Epithelial cell of prostate (primary cell): ENCODE results near the gene GPR151.

Experiments
- DNase-seq: peaks from one replicate; pipeline ENCODE4 v3.0.0-alpha.2; 2011; ENCODE audit warnings: low read depth, low spot score
- H3K27ac ChIP-seq: fragments of 450-650 bp; 2 replicates; pipeline ENCODE4 v1.5.1; 2017; ENCODE audit warnings: mild to moderate bottlenecking

The GPR151 gene

GRCh38 chr5:146521403-146522106, 5.6 kb upstream of the GPR151 start:
- DNase-seq = no peak
- no peak overlapping the region for H3K27ac ChIP-seq

GRCh38 chr5:146520731-146521130, 4.7 kb upstream of the GPR151 start:
- DNase-seq = no peak
- H3K27ac ChIP-seq = no peak overlapping the region

GRCh38 chr5:146519554-146519953, 3.6 kb upstream of the GPR151 start:
- H3K27ac ChIP-seq = no peak overlapping the region
- DNase-seq = no peak

- no peak for DNase-seq
- H3K27ac ChIP-seq = no peak overlapping the region
Observed at GRCh38 chr5:146515473-146516150, 378 bp downstream of the GPR151 start.

GRCh38 chr5:146514575-146514974, 1.4 kb downstream of the GPR151 start:
- H3K27ac ChIP-seq = no peak overlapping the region
- no peak for DNase-seq

GRCh38 chr5:146513462-146513861, 2.5 kb downstream of the GPR151 start:
- no peak for DNase-seq

GRCh38 chr5:146510559-146511125, 5.3 kb downstream of the GPR151 start:
- no peak for DNase-seq

More at GRCh38 chr5:146513462-146513861, 2.5 kb downstream of the GPR151 start:
- H3K27ac ChIP-seq = no peak overlapping the region

GRCh38 chr5:146507428-146507827, 8.6 kb downstream of the GPR151 start:
- DNase-seq = no peak
- no peak overlapping the region for H3K27ac ChIP-seq

More at GRCh38 chr5:146510559-146511125, 5.3 kb downstream of the GPR151 start:
- H3K27ac ChIP-seq = no peak overlapping the region

GRCh38 chr5:146499680-146500079, 16.3 kb downstream of the GPR151 start:
- no peak for DNase-seq
- no peak overlapping the region for H3K27ac ChIP-seq

GRCh38 chr5:146494656-146495055, 21.3 kb downstream of the GPR151 start:
- H3K27ac ChIP-seq = no peak overlapping the region
- no peak for DNase-seq

- H3K27ac ChIP-seq = no peak overlapping the region
Observed at GRCh38 chr5:146490089-146490843, 25.7 kb downstream of the GPR151 start.

GRCh38 chr5:146484714-146485391, 31.1 kb downstream of the GPR151 start:
- DNase-seq = no peak
- H3K27ac ChIP-seq = no peak overlapping the region

More at GRCh38 chr5:146490089-146490843, 25.7 kb downstream of the GPR151 start:
- DNase-seq = no peak

- no peak overlapping the region for H3K27ac ChIP-seq
- DNase-seq = no peak
Observed at GRCh38 chr5:146482775-146483174, 33.2 kb downstream of the GPR151 start.

- no peak for DNase-seq
- H3K27ac ChIP-seq = no peak overlapping the region
Observed at GRCh38 chr5:146475906-146476305, 40.1 kb downstream of the GPR151 start.

- DNase-seq = no peak
- no peak overlapping the region for H3K27ac ChIP-seq
Observed at GRCh38 chr5:146475190-146475780, 40.7 kb downstream of the GPR151 start.

GRCh38 chr5:146474065-146474464, 41.9 kb downstream of the GPR151 start:
- DNase-seq = no peak
- no peak overlapping the region for H3K27ac ChIP-seq

GRCh38 chr5:146467760-146468159, 48.2 kb downstream of the GPR151 start:
- no peak for DNase-seq

GRCh38 chr5:146466521-146467349, 49.3 kb downstream of the GPR151 start:
- no peak overlapping the region for H3K27ac ChIP-seq
- DNase-seq = no peak

More at GRCh38 chr5:146467760-146468159, 48.2 kb downstream of the GPR151 start:
- H3K27ac ChIP-seq = no peak overlapping the region

- no peak overlapping the region for H3K27ac ChIP-seq
- no peak for DNase-seq
Observed at GRCh38 chr5:146463446-146463845, 52.5 kb downstream of the GPR151 start.
